Measurements from ENCODE around the gene PRRC2C. TPM values are rescaled to one million over a fixed set of nuclear protein-coding genes. Genes with fewer than 3 reads are reported as not detected.
A peak's percentile ranks its signal among the peaks of the same experiment; 100 is the strongest.

The PRRC2C gene
- total and polyA plus RNA-seq, 2 donors (not counting 1 experiment from before 2014, with no cell fraction given): 48.5 to 50.4 TPM

- Histone ChIP-seq H3K4me2 (ENCODE audit: extremely low read depth, insufficient read depth, low read length) (no peak overlapping the region), H3K36me3 (ENCODE audit: control insufficient read depth, insufficient read depth, low read length) (no peaks in the 10 kb centered on the region), H3K27me3 (ENCODE audit: control insufficient read depth, insufficient read depth, low read length) (no peaks in the 10 kb centered on the region), H2AFZ (ENCODE audit: low read length) (no peak overlapping the region), H3K9ac (ENCODE audit: insufficient read depth, low read length) (no peak overlapping the region), H3K4me1 (ENCODE audit: control insufficient read depth, extremely low read depth, insufficient read depth, low read length) (no peaks in the 10 kb centered on the region), H3K79me2 (ENCODE audit: control insufficient read depth, insufficient read depth, low read length) (no peaks in the 10 kb centered on the region), H3K27ac (ENCODE audit: insufficient read depth, low read length) (no peak overlapping the region), H4K20me1 (ENCODE audit: control insufficient read depth, extremely low read depth, insufficient read depth, low read length) (no peaks in the 10 kb centered on the region), H3K4me3 (replicated peaks in 1 of 4; ENCODE audit: control extremely low read depth in 1 of 4, insufficient read depth in 1 of 4, low read depth in 3 of 4, low read length in 4 of 4) (no peak overlapping the region), H3K9me3 (ENCODE audit: control insufficient read depth, insufficient read depth, low read depth, low read length) (no peaks in the 10 kb centered on the region)
- peak in 1 of 2 donors; percentile 40 for DNase-seq (ENCODE audit: low read depth in 2 of 2)
- no peak for TF ChIP-seq EZH2 (IDR thresholded peaks at IDR 0.05; ENCODE audit: low read length, missing control alignments)
- no peak for TF ChIP-seq CTCF (conservative IDR thresholded peaks at IDR 0.05 in 1 of 2, IDR thresholded peaks at IDR 0.05 in 1 of 2; ENCODE audit: low read depth in 1 of 2, low read length in 2 of 2)
Measured at GRCh38 chr1:171446386-171446785, 38.9 kb upstream of the PRRC2C start.

- Histone ChIP-seq H3K36me3 (ENCODE audit: control insufficient read depth, insufficient read depth, low read length) (no peaks in the 10 kb centered on the region), H4K20me1 (ENCODE audit: control insufficient read depth, extremely low read depth, insufficient read depth, low read length) (no peaks in the 10 kb centered on the region), H3K4me2 (ENCODE audit: extremely low read depth, insufficient read depth, low read length) (no peak overlapping the region), H3K4me3 (replicated peaks in 1 of 4; ENCODE audit: control extremely low read depth in 1 of 4, insufficient read depth in 1 of 4, low read depth in 3 of 4, low read length in 4 of 4) (no peak overlapping the region), H3K27ac (ENCODE audit: insufficient read depth, low read length) (no peak overlapping the region), H3K9ac (ENCODE audit: insufficient read depth, low read length) (no peak overlapping the region), H3K27me3 (ENCODE audit: control insufficient read depth, insufficient read depth, low read length) (no peaks in the 10 kb centered on the region), H2AFZ (ENCODE audit: low read length) (no peak overlapping the region), H3K9me3 (ENCODE audit: control insufficient read depth, insufficient read depth, low read depth, low read length) (no peaks in the 10 kb centered on the region), H3K79me2 (ENCODE audit: control insufficient read depth, insufficient read depth, low read length) (no peaks in the 10 kb centered on the region), H3K4me1 (ENCODE audit: control insufficient read depth, extremely low read depth, insufficient read depth, low read length) (no peaks in the 10 kb centered on the region)
- DNase-seq (ENCODE audit: low read depth in 2 of 2): no peak
- TF ChIP-seq CTCF (conservative IDR thresholded peaks at IDR 0.05 in 1 of 2, IDR thresholded peaks at IDR 0.05 in 1 of 2; ENCODE audit: low read depth in 1 of 2, low read length in 2 of 2) (no peak), EZH2 (IDR thresholded peaks at IDR 0.05; ENCODE audit: low read length, missing control alignments) (no peak)
Measured at GRCh38 chr1:171455967-171456366, 29.4 kb upstream of the PRRC2C start.

- TF ChIP-seq EZH2 (IDR thresholded peaks at IDR 0.05; ENCODE audit: low read length, missing control alignments) (no peak), CTCF (conservative IDR thresholded peaks at IDR 0.05 in 1 of 2, IDR thresholded peaks at IDR 0.05 in 1 of 2; ENCODE audit: low read depth in 1 of 2, low read length in 2 of 2) (no peak)
- H4K20me1 ChIP-seq (ENCODE audit: control insufficient read depth, extremely low read depth, insufficient read depth, low read length): no peaks in the 10 kb centered on the region
- H2AFZ ChIP-seq (ENCODE audit: low read length): no peak overlapping the region
- H3K4me2 ChIP-seq (ENCODE audit: extremely low read depth, insufficient read depth, low read length): no peak overlapping the region
- H3K4me1 ChIP-seq (ENCODE audit: control insufficient read depth, extremely low read depth, insufficient read depth, low read length): no peaks in the 10 kb centered on the region
- H3K4me3 ChIP-seq (replicated peaks in 1 of 4; ENCODE audit: control extremely low read depth in 1 of 4, insufficient read depth in 1 of 4, low read depth in 3 of 4, low read length in 4 of 4): no peak overlapping the region
- no peak overlapping the region for H3K9ac ChIP-seq (ENCODE audit: insufficient read depth, low read length)
- H3K79me2 ChIP-seq (ENCODE audit: control insufficient read depth, insufficient read depth, low read length): no peaks in the 10 kb centered on the region
- H3K9me3 ChIP-seq (ENCODE audit: control insufficient read depth, insufficient read depth, low read depth, low read length): no peaks in the 10 kb centered on the region
- peak; percentile 8 to 51 for DNase-seq (ENCODE audit: low read depth in 2 of 2)
- no peaks in the 10 kb centered on the region for H3K27me3 ChIP-seq (ENCODE audit: control insufficient read depth, insufficient read depth, low read length)
- H3K36me3 ChIP-seq (ENCODE audit: control insufficient read depth, insufficient read depth, low read length): no peaks in the 10 kb centered on the region
- H3K27ac ChIP-seq (ENCODE audit: insufficient read depth, low read length): no peak overlapping the region
Measured at GRCh38 chr1:171457412-171457811, 27.9 kb upstream of the PRRC2C start.

All from fibroblast of lung (primary cell).